GM23248 (cell line): ENCODE data around the gene ABR.

ENCODE experiments used
- EZH2 ChIP-seq: fragments of 200-600 bp; sonication (generic); IDR thresholded peaks from 2 replicates; pipeline ENCODE4 v1.6.1; 2018; ENCODE audit warnings: antibody characterized with exemption, mild to moderate bottlenecking; ENCODE audit not compliant: insufficient read depth, poor library complexity, severe bottlenecking
- EZH2phosphoT487 ChIP-seq: fragments of 200-600 bp; sonication (generic); IDR thresholded peaks from 2 replicates; pipeline ENCODE4 v1.6.1; 2018; ENCODE audit warnings: antibody characterized with exemption, moderate library complexity, mild to moderate bottlenecking, low read depth; ENCODE audit not compliant: insufficient read depth

DNA sequence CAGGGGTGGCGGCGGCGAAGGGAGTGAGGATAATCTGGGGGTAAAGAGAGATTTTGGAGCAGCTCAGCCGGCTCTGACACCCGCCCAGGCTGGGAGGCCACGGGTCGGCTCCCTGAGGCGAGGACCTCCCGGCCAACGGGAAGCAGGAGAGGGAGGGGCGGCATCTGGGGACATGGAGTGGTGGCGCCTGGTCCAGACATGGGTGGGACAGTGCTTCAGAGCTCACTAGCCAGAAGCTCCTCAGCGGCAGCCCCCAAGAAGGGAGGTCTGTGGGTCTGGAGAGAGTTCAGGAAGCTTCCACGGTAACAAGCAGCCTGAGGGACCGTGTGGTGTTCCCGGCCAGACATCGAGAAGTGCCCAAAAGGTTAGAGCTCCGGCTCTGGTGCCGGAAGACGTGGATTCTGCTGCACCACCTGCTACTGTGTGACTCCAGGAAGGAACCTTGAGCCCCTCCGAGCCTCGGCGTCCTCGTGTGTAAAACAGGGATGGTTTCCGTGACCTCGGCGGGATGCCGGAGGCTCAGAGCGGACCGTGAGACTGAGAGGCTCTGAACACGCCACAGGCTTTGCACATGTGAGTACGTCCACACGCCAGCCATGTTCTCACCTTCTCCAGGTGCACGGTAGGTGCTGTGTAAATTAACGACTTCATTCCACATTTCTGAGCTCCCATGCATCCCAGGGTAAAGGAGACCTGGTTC is 126.0 kb downstream of the ABR start:
- TF ChIP-seq EZH2, result no peak
- TF ChIP-seq EZH2phosphoT487, result no peak
